ENCODE results near the gene PRIM2. TPM values are rescaled to one million over a fixed set of nuclear protein-coding genes. Genes with fewer than 3 reads are reported as not detected.
"Not testable (repeated sequence)": the region's sequence is repeated elsewhere in the genome, so short reads cannot be mapped to it uniquely, and the experiment has no call there.

Gene PRIM2
- total RNA-seq, 1 experiment from 2014 or later: 9.7 TPM

- not testable (repeated sequence) for H3K4me3 Mint-ChIP-seq (ENCODE audit: unreplicated experiment)
Measured at GRCh38 chr6:57389038-57389592, 71.7 kb downstream of the PRIM2 start.

DNA sequence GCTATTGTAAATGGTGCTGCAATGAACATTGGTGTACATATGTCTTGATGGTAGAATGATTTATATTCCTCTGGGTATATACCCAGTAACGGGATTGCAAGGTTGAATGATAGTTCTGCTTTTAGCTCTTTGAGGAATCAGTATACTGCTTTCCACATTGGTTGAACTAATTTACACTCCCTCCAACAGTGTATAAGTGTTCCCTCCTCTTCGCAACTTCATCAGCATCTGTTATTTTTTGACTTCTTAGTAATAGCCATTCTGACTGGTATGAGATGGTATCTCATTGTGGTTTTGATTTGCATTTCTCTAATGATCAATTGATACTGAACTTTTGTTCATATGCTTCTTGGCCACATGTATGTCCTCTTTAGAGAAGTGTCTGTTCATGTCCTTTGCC, 73.4 kb downstream of the PRIM2 start:
- H3K36me3 Mint-ChIP-seq (ENCODE audit: insufficient read depth, unreplicated experiment); H3K27me3 Mint-ChIP-seq (ENCODE audit: insufficient read depth, unreplicated experiment); H3K4me3 Mint-ChIP-seq (ENCODE audit: unreplicated experiment); CTCF ChIA-PET; BruUV-seq (replicated peaks); DNase-seq (ENCODE audit: unreplicated experiment); POLR2A ChIA-PET; H3K9me3 Mint-ChIP-seq (ENCODE audit: unreplicated experiment); H3K4me1 Mint-ChIP-seq (ENCODE audit: insufficient read depth, unreplicated experiment); H3K27ac Mint-ChIP-seq (ENCODE audit: low read depth, unreplicated experiment); intact Hi-C loops (cut with micrococcal nuclease): not testable (repeated sequence)

More at GRCh38 chr6:57389038-57389592, 71.7 kb downstream of the PRIM2 start:
- H3K36me3 Mint-ChIP-seq (ENCODE audit: insufficient read depth, unreplicated experiment); H3K27ac Mint-ChIP-seq (ENCODE audit: low read depth, unreplicated experiment); intact Hi-C loops (cut with micrococcal nuclease); POLR2A ChIA-PET; H3K4me1 Mint-ChIP-seq (ENCODE audit: insufficient read depth, unreplicated experiment); H3K9me3 Mint-ChIP-seq (ENCODE audit: unreplicated experiment); H3K27me3 Mint-ChIP-seq (ENCODE audit: insufficient read depth, unreplicated experiment); BruUV-seq (replicated peaks); CTCF ChIA-PET: not testable (repeated sequence)
- peak; percentile 1 for DNase-seq (ENCODE audit: unreplicated experiment)

GRCh38 chr6:57392047-57392446, 74.6 kb downstream of the PRIM2 start:
- POLR2A ChIA-PET; CTCF ChIA-PET; H3K27me3 Mint-ChIP-seq (ENCODE audit: insufficient read depth, unreplicated experiment); H3K36me3 Mint-ChIP-seq (ENCODE audit: insufficient read depth, unreplicated experiment); H3K27ac Mint-ChIP-seq (ENCODE audit: low read depth, unreplicated experiment); DNase-seq (ENCODE audit: unreplicated experiment); BruUV-seq (replicated peaks); H3K4me3 Mint-ChIP-seq (ENCODE audit: unreplicated experiment); intact Hi-C loops (cut with micrococcal nuclease); H3K4me1 Mint-ChIP-seq (ENCODE audit: insufficient read depth, unreplicated experiment): not testable (repeated sequence)
- peaks cover 14% of the 10 kb centered on the region for H3K9me3 Mint-ChIP-seq (ENCODE audit: unreplicated experiment)

GRCh38 chr6:57419341-57419740, 101.9 kb downstream of the PRIM2 start:
- intact Hi-C loops (cut with micrococcal nuclease); CTCF ChIA-PET; BruUV-seq (replicated peaks); POLR2A ChIA-PET; H3K9me3 Mint-ChIP-seq (ENCODE audit: unreplicated experiment); H3K27me3 Mint-ChIP-seq (ENCODE audit: insufficient read depth, unreplicated experiment); H3K4me3 Mint-ChIP-seq (ENCODE audit: unreplicated experiment): not testable (repeated sequence)
- Mint-ChIP-seq H3K4me1 (ENCODE audit: insufficient read depth, unreplicated experiment) (peaks cover 14% of the 10 kb centered on the region), H3K27ac (ENCODE audit: low read depth, unreplicated experiment) (peak overlapping the region; percentile 36), H3K36me3 (ENCODE audit: insufficient read depth, unreplicated experiment) (peaks cover 14% of the 10 kb centered on the region)
- peak; percentile 59 for DNase-seq (ENCODE audit: unreplicated experiment)

GRCh38 chr6:57421503-57421902, 104.1 kb downstream of the PRIM2 start:
- TF ChIP-seq CTCF (IDR thresholded peaks at IDR 0.05; ENCODE audit: unreplicated experiment): no peak
- H3K4me3 Mint-ChIP-seq (ENCODE audit: unreplicated experiment): no peak overlapping the region
- no peaks in the 10 kb centered on the region for H3K9me3 Mint-ChIP-seq (ENCODE audit: unreplicated experiment)
- ChIA-PET CTCF (interaction anchor here (0.6 kb wide), 1 partner anchor 9 kb away, joined by 4 read pairs; no protein-coding TSS in a partner anchor), POLR2A (no interaction called here)
- H3K27ac Mint-ChIP-seq (ENCODE audit: low read depth, unreplicated experiment): no peak overlapping the region
- BruUV-seq (replicated peaks): no TSS peak
- no peak for DNase-seq (ENCODE audit: unreplicated experiment)
- H3K4me1 Mint-ChIP-seq (ENCODE audit: insufficient read depth, unreplicated experiment): peaks cover 14% of the 10 kb centered on the region
- intact Hi-C loops (cut with micrococcal nuclease): no loop called here
- H3K27me3 Mint-ChIP-seq (ENCODE audit: insufficient read depth, unreplicated experiment): no peaks in the 10 kb centered on the region
- H3K36me3 Mint-ChIP-seq (ENCODE audit: insufficient read depth, unreplicated experiment): peaks cover 12% of the 10 kb centered on the region

DNA sequence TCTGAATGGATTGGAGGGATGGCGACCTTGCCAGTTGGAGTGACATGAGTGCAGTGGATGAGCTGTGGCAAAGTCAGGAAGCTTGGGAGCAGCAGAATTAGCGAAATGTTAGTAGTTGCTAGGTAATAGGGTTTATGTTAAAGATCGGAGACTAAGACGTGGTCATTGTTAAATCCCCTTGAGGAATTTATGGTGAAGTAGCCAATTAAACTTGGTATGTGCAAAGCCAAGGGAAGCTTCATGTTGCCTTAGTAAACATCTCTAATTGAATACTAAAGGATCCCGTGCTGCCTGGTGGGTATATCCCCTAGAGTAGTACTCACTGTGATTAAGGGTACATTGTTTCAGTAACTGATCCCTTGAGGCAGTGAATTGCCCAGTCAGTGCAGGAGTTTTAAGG, 106.0 kb downstream of the PRIM2 start:
- no TSS peak for BruUV-seq (replicated peaks)
- no peaks in the 10 kb centered on the region for H3K27me3 Mint-ChIP-seq (ENCODE audit: insufficient read depth, unreplicated experiment)
- H3K4me1 Mint-ChIP-seq (ENCODE audit: insufficient read depth, unreplicated experiment): peaks cover 14% of the 10 kb centered on the region
- H3K9me3 Mint-ChIP-seq (ENCODE audit: unreplicated experiment): no peaks in the 10 kb centered on the region
- H3K4me3 Mint-ChIP-seq (ENCODE audit: unreplicated experiment): no peak overlapping the region
- no peak for DNase-seq (ENCODE audit: unreplicated experiment)
- no peak for TF ChIP-seq CTCF (IDR thresholded peaks at IDR 0.05; ENCODE audit: unreplicated experiment)
- intact Hi-C loops (cut with micrococcal nuclease): no loop called here
- ChIA-PET CTCF (no interaction called here), POLR2A (no interaction called here)
- H3K36me3 Mint-ChIP-seq (ENCODE audit: insufficient read depth, unreplicated experiment): peaks cover 7% of the 10 kb centered on the region
- no peak overlapping the region for H3K27ac Mint-ChIP-seq (ENCODE audit: low read depth, unreplicated experiment)

GRCh38 chr6:57431742-57432141, 114.3 kb downstream of the PRIM2 start:
- Mint-ChIP-seq H3K27ac (ENCODE audit: low read depth, unreplicated experiment) (peak overlapping the region; percentile 78), H3K4me3 (ENCODE audit: unreplicated experiment) (peak overlapping the region; percentile 30)
- CTCF ChIA-PET; H3K27me3 Mint-ChIP-seq (ENCODE audit: insufficient read depth, unreplicated experiment); BruUV-seq (replicated peaks); DNase-seq (ENCODE audit: unreplicated experiment); H3K4me1 Mint-ChIP-seq (ENCODE audit: insufficient read depth, unreplicated experiment); H3K9me3 Mint-ChIP-seq (ENCODE audit: unreplicated experiment); POLR2A ChIA-PET; H3K36me3 Mint-ChIP-seq (ENCODE audit: insufficient read depth, unreplicated experiment); intact Hi-C loops (cut with micrococcal nuclease): not testable (repeated sequence)
